Activated CD8-positive, alpha-beta memory T cell treated with anti-CD3 and anti-CD28 coated beads for 4 hours (primary cell): ENCODE results near the gene TMEM217.
"Not testable (repeated sequence)": the region's sequence is repeated elsewhere in the genome, so short reads cannot be mapped to it uniquely, and the experiment has no call there.

Experiments
- DNase-seq, 2 donors: peaks; one replicate each; pipeline ENCODE4 v3.0.0-alpha.2; 2020; ENCODE audit warnings: low read depth in 2 of 2

The TMEM217 gene

GRCh38 chr6:37218061-37218460 is 39.9 kb downstream of the TMEM217 start:
- DNase-seq: no peak

- DNase-seq: no peak
Measured at GRCh38 chr6:37212268-37212667, 45.7 kb downstream of the TMEM217 start.

- peak; percentile 61 to 64 for DNase-seq
Measured at GRCh38 chr6:37210313-37210968, 47.5 kb downstream of the TMEM217 start.

- DNase-seq: no peak
Measured at GRCh38 chr6:37209461-37210205, 48.3 kb downstream of the TMEM217 start.

GRCh38 chr6:37208793-37209192 is 49.2 kb downstream of the TMEM217 start:
- no peak for DNase-seq

- DNase-seq: peak; percentile 75 to 80
Measured at GRCh38 chr6:37207903-37208456, 50.0 kb downstream of the TMEM217 start.

- DNase-seq: no peak
Measured at GRCh38 chr6:37206622-37207021, 51.3 kb downstream of the TMEM217 start.

GRCh38 chr6:37205997-37206340 is 52.0 kb downstream of the TMEM217 start:
- no peak for DNase-seq

- no peak for DNase-seq
Measured at GRCh38 chr6:37205175-37205996, 52.6 kb downstream of the TMEM217 start.

- no peak for DNase-seq
Measured at GRCh38 chr6:37204014-37204751, 53.8 kb downstream of the TMEM217 start.

- no peak for DNase-seq
Measured at GRCh38 chr6:37202788-37203491, 55.0 kb downstream of the TMEM217 start.

GRCh38 chr6:37201726-37202125 is 56.2 kb downstream of the TMEM217 start:
- no peak for DNase-seq

- no peak for DNase-seq
Measured at GRCh38 chr6:37200085-37200484, 57.9 kb downstream of the TMEM217 start.

- DNase-seq: not testable (repeated sequence)
Measured at GRCh38 chr6:37196451-37196850, 61.5 kb downstream of the TMEM217 start.

- not testable (repeated sequence) for DNase-seq
Measured at GRCh38 chr6:37194886-37195285, 63.1 kb downstream of the TMEM217 start.

- no peak for DNase-seq
Measured at GRCh38 chr6:37192666-37193065, 65.3 kb downstream of the TMEM217 start.

GRCh38 chr6:37190159-37190535 is 67.8 kb downstream of the TMEM217 start:
- DNase-seq: no peak

GRCh38 chr6:37188962-37189510 is 68.9 kb downstream of the TMEM217 start:
- DNase-seq: no peak

GRCh38 chr6:37187321-37188022 is 70.5 kb downstream of the TMEM217 start:
- DNase-seq: no peak
